Common myeloid progenitor, CD34-positive (primary cell): ENCODE measurements around the gene MAGI1.

Experiments used
- CTCF ChIA-PET: fragments of 350-600 bp; sonication (Branson Sonifier 250); formaldehyde crosslinking; loops from one replicate; lab custom pipeline; 2021; ENCODE audit warnings: antibody characterized with exemption; lab: Charles Lee
- POLR2A ChIA-PET: fragments of 350-600 bp; sonication (Branson Sonifier 250); formaldehyde crosslinking; loops from one replicate; lab custom pipeline; 2021; ENCODE audit warnings: antibody characterized with exemption; lab: Charles Lee
- DNase-seq, 3 donors: peaks; one replicate each; pipeline versions ENCODE4 v3.0.0 to v3.0.0-alpha.2; 2013
- H3K27ac ChIP-seq, 2 experiments: 1 replicate in 1 of 2; 2 replicates in 1 of 2; pipeline ENCODE4 v1.7.0; 2013; ENCODE audit warnings: inconsistent platforms in 2 of 2, low read length in 2 of 2, mild to moderate bottlenecking in 2 of 2, low read depth in 1 of 2, moderate library complexity in 1 of 2; ENCODE audit not compliant: severe bottlenecking in 2 of 2, insufficient read depth in 1 of 2, poor library complexity in 1 of 2
- H3K27me3 ChIP-seq, 5 experiments: replicated peaks in 2 of 5; 1 replicate in 3 of 5; 2 replicates in 2 of 5; pipeline versions ENCODE4 v1.6.1 to v1.7.0; 2013; ENCODE audit warnings: low read length in 4 of 5, mild to moderate bottlenecking in 2 of 5, moderate library complexity in 2 of 5, inconsistent platforms in 1 of 5; ENCODE audit not compliant: insufficient read depth in 5 of 5, control insufficient read depth in 4 of 5
- H3K36me3 ChIP-seq, 4 experiments: 1 replicate in 2 of 4; 2 replicates in 2 of 4; pipeline versions ENCODE4 v1.6.1 to v1.7.0; 2013; ENCODE audit warnings: low read length in 3 of 4, control low read depth in 1 of 4, mild to moderate bottlenecking in 1 of 4; ENCODE audit not compliant: control insufficient read depth in 4 of 4, insufficient read depth in 4 of 4
- H3K4me1 ChIP-seq, 4 experiments: 1 replicate in 3 of 4; 2 replicates in 1 of 4; pipeline versions ENCODE4 v1.6.1 to v1.7.1; 2013; ENCODE audit warnings: low read length in 3 of 4, mild to moderate bottlenecking in 3 of 4, control low read depth in 1 of 4, inconsistent platforms in 1 of 4, moderate library complexity in 1 of 4; ENCODE audit not compliant: control insufficient read depth in 4 of 4, insufficient read depth in 4 of 4; ENCODE audit errors: control extremely low read depth in 1 of 4
- H3K4me3 ChIP-seq, 7 experiments: 1 replicate in 4 of 7; 2 replicates in 3 of 7; pipeline versions ENCODE4 v1.5.1 to v1.7.0; 2013; ENCODE audit warnings: mild to moderate bottlenecking in 7 of 7, low read length in 6 of 7, moderate library complexity in 6 of 7, inconsistent platforms in 2 of 7, low read depth in 2 of 7, control low read depth in 1 of 7; ENCODE audit not compliant: insufficient read depth in 4 of 7, control insufficient read depth in 1 of 7; ENCODE audit errors: extremely low read depth in 1 of 7
- H3K9me3 ChIP-seq, 5 experiments: 1 replicate in 4 of 5; 2 replicates in 1 of 5; pipeline versions ENCODE4 v1.6.1 to v1.7.1; 2013; ENCODE audit warnings: low read length in 4 of 5, mild to moderate bottlenecking in 2 of 5, inconsistent platforms in 1 of 5, low read depth in 1 of 5, moderate library complexity in 1 of 5; ENCODE audit not compliant: control insufficient read depth in 4 of 5, insufficient read depth in 2 of 5; ENCODE audit errors: control extremely low read depth in 1 of 5
- WGBS: methylation state at CpG from one replicate; pipeline ENCODE4 v1.1.5; 2013; ENCODE audit not compliant: insufficient coverage; 5-methylcytosine and 5-hydroxymethylcytosine counted together

MAGI1 gene

GRCh38 chr3:65647369-65647768, 391.3 kb downstream of the MAGI1 start:
- Histone ChIP-seq H3K9me3 (peaks cover 0 to 14% (median 2%) of the 10 kb centered on the region in 5 experiments), H3K36me3 (no peaks in the 10 kb centered on the region), H3K4me1 (no peaks in the 10 kb centered on the region), H3K4me3 (no peak overlapping the region), H3K27me3 (no peaks in the 10 kb centered on the region), H3K27ac (no peak overlapping the region)
- no CpG with 5 or more reads among the region's 1 CpG for WGBS
- CTCF ChIA-PET: no interaction called here
- no peak for DNase-seq
- POLR2A ChIA-PET: no interaction called here

- H3K27ac ChIP-seq: no peak overlapping the region
- H3K9me3 ChIP-seq: peaks cover 0 to 3% (median 2%) of the 10 kb centered on the region in 5 experiments
- no peaks in the 10 kb centered on the region for H3K4me1 ChIP-seq
- ChIA-PET POLR2A (no interaction called here), CTCF (no interaction called here)
- H3K4me3 ChIP-seq: no peak overlapping the region
- H3K27me3 ChIP-seq: no peaks in the 10 kb centered on the region
- WGBS: 80% methylated on average over 1 of the region's 1 CpG
- no peaks in the 10 kb centered on the region for H3K36me3 ChIP-seq
- no peak for DNase-seq
Measured at GRCh38 chr3:65642883-65643282, 395.8 kb downstream of the MAGI1 start.

- Histone ChIP-seq H3K27ac (no peak overlapping the region), H3K36me3 (no peaks in the 10 kb centered on the region), H3K4me3 (no peak overlapping the region), H3K9me3 (peaks cover 0 to under 1% (median 0%) of the 10 kb centered on the region in 5 experiments), H3K27me3 (no peaks in the 10 kb centered on the region), H3K4me1 (no peaks in the 10 kb centered on the region)
- DNase-seq: no peak
- CTCF ChIA-PET: no interaction called here
- POLR2A ChIA-PET: no interaction called here
- WGBS: 79% methylated on average over 2 of the region's 2 CpGs
Measured at GRCh38 chr3:65641777-65642176, 396.9 kb downstream of the MAGI1 start.

- no peak overlapping the region for H3K27ac ChIP-seq
- no peaks in the 10 kb centered on the region for H3K27me3 ChIP-seq
- H3K9me3 ChIP-seq: no peaks in the 10 kb centered on the region
- no peak overlapping the region for H3K4me3 ChIP-seq
- no peaks in the 10 kb centered on the region for H3K4me1 ChIP-seq
- DNase-seq: no peak
- POLR2A ChIA-PET: no interaction called here
- H3K36me3 ChIP-seq: no peaks in the 10 kb centered on the region
- 90% methylated on average over 3 of the region's 4 CpGs for WGBS
- CTCF ChIA-PET: no interaction called here
Measured at GRCh38 chr3:65641045-65641444, 397.7 kb downstream of the MAGI1 start.

GRCh38 chr3:65639444-65639843, 399.3 kb downstream of the MAGI1 start:
- no peaks in the 10 kb centered on the region for H3K27me3 ChIP-seq
- no CpG with 5 or more reads among the region's 6 CpGs for WGBS

GRCh38 chr3:65638301-65638700, 400.4 kb downstream of the MAGI1 start:
- Histone ChIP-seq H3K4me3 (no peak overlapping the region), H3K27ac (no peak overlapping the region), H3K4me1 (no peaks in the 10 kb centered on the region), H3K27me3 (no peaks in the 10 kb centered on the region), H3K36me3 (no peaks in the 10 kb centered on the region), H3K9me3 (no peaks in the 10 kb centered on the region)
- CTCF ChIA-PET: no interaction called here
- POLR2A ChIA-PET: no interaction called here
- WGBS: 100% methylated on average over 2 of the region's 6 CpGs
- no peak for DNase-seq

More at GRCh38 chr3:65639444-65639843, 399.3 kb downstream of the MAGI1 start:
- no peak overlapping the region for H3K4me3 ChIP-seq
- H3K9me3 ChIP-seq: no peaks in the 10 kb centered on the region
- H3K27ac ChIP-seq: no peak overlapping the region
- no peak for DNase-seq
- ChIA-PET POLR2A (no interaction called here), CTCF (no interaction called here)
- H3K4me1 ChIP-seq: no peaks in the 10 kb centered on the region
- no peaks in the 10 kb centered on the region for H3K36me3 ChIP-seq

- Histone ChIP-seq H3K27me3 (no peaks in the 10 kb centered on the region), H3K27ac (no peak overlapping the region), H3K9me3 (no peaks in the 10 kb centered on the region), H3K4me1 (no peaks in the 10 kb centered on the region), H3K36me3 (no peaks in the 10 kb centered on the region), H3K4me3 (no peak overlapping the region)
- ChIA-PET POLR2A (no interaction called here), CTCF (no interaction called here)
- no peak for DNase-seq
- WGBS: no CpG with 5 or more reads among the region's 3 CpGs
Measured at GRCh38 chr3:65636326-65636725, 402.4 kb downstream of the MAGI1 start.
